ENCODE measurements around the gene NHLRC4.

DNA sequence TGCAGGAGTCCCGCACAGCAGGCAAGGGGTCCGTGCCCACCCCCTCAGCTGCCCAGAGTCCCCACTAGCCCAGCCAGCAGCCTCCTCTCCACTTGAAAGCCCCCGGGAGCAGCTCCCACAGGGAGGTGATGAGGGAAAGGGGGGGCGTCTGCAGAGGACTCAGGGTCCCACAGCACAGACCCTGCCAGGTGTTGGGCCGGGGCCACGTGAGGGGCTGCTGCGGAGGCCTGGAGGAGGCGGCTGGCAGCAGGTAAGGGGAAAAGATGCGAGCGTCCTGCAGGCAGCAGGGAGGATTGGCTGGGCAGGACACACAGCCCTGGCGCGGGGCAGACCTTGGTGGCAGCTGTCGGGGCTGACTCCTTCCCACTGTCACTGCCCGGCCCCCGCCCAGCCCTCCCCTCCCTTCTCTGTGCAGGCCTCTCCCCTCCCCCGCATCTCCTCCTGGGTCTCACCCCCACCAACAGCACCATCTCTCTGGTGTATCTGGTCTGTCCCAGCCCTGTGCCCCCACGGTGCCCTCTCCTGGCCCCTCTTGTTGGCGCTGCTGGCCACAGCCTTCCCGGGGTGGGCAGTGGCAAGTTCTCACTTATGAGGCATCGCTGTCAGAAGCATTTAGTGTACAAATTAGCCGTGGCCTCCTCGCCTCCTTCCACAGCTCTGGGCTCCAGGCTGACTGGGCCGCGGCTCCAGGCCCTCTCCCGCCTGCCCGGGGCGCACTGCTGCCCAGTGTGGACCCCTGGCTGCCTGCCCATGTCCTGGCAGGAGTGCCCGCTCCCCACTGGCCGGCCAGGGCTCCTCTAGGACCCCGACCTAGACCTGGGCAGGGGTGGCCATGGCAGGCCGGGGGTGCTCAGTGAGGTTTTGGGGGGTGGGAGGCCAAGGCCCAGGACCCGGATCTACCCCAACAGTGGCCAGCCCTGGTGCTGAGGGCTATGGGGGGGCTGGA lies 11.0 kb upstream of the NHLRC4 start:
- TF ChIP-seq, protein P1, sequence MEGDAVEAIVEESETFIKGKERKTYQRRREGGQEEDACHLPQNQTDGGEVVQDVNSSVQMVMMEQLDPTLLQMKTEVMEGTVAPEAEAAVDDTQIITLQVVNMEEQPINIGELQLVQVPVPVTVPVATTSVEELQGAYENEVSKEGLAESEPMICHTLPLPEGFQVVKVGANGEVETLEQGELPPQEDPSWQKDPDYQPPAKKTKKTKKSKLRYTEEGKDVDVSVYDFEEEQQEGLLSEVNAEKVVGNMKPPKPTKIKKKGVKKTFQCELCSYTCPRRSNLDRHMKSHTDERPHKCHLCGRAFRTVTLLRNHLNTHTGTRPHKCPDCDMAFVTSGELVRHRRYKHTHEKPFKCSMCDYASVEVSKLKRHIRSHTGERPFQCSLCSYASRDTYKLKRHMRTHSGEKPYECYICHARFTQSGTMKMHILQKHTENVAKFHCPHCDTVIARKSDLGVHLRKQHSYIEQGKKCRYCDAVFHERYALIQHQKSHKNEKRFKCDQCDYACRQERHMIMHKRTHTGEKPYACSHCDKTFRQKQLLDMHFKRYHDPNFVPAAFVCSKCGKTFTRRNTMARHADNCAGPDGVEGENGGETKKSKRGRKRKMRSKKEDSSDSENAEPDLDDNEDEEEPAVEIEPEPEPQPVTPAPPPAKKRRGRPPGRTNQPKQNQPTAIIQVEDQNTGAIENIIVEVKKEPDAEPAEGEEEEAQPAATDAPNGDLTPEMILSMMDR (IDR thresholded peaks at IDR 0.05) = no peak
- TF ChIP-seq POLR2A (IDR thresholded peaks at IDR 0.05) = no peak

Measured in body of pancreas (tissue), 4 donors.